Adrenal gland (tissue), 5 donors: ENCODE data around the gene C9orf50.

ENCODE experiments used
- CTCF ChIP-seq, 6 experiments: fragments of 450-650 bp in 4 of 6; fragments of 200-600 bp in 2 of 6; sonication (generic) in 1 of 6; IDR thresholded peaks; 1 replicate in 5 of 6; 2 replicates in 1 of 6; pipeline versions ENCODE4 v1.5.1 to v1.8.0; 2016 to 2021; ENCODE audit warnings: antibody characterized with exemption in 6 of 6, mild to moderate bottlenecking in 2 of 6, moderate library complexity in 1 of 6
- POLR2A ChIP-seq, 2 donors: fragments of 450-650 bp; IDR thresholded peaks; one replicate each; pipeline ENCODE4 v1.6.1; 2017; ENCODE audit warnings: antibody characterized with exemption in 2 of 2, mild to moderate bottlenecking in 2 of 2, moderate library complexity in 1 of 2
- donor health status: DM: no; HTN: no; CAD: no.

GRCh38 chr9:129595311-129595741 is 25.6 kb downstream of the C9orf50 start:
- TF ChIP-seq CTCF (IDR thresholded peaks at IDR 0.05) (no peak), POLR2A (IDR thresholded peaks at IDR 0.05) (no peak)
